Measurements from ENCODE around the gene ROBO1. TPM values are rescaled to one million over a fixed set of nuclear protein-coding genes. Genes with fewer than 3 reads are reported as not detected.

Gene ROBO1
- total and polyA plus RNA-seq, 2 donors (not counting 3 experiments of a cell fraction or from before 2014, with no cell fraction given), result 5.9 to 14.2 TPM

DNA sequence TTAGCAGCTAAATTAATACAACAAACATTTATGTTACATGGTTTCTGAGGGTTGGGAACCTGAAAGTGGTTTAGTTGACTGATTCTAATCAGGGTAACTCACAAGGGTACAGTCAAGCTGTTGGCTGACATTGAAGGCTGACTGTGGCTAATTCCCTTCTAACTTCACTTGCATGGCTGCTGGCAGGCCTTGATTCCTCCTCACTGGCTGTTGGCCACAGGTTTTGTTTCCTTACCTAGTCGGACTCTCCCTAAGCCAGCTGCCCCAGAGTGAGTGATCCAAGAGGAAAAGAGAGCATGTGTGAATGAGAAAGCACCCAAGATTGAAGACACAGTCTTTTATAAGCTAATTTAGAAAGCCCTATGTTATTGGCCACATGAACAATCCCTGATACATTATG lies 700.1 kb downstream of the ROBO1 start:
- dilution Hi-C loops (cut with MboI; ENCODE audit: extremely low pct_ligation_motif_present, low sequenced_read_pairs) (no loop called here), intact Hi-C loops (cut with micrococcal nuclease) (no loop called here)
- H2AFZ ChIP-seq (ENCODE audit: low read depth, low read length), result no peak overlapping the region
- no peak for FAIRE-seq
- TF ChIP-seq FOS (IDR thresholded peaks at IDR 0.05; ENCODE audit: borderline replicate concordance, insufficient read depth, low read length) (no peak), POLR2A (IDR thresholded peaks at IDR 0.05; ENCODE audit: low read depth, low read length) (no peak), JUN (IDR thresholded peaks at IDR 0.05; ENCODE audit: borderline replicate concordance, insufficient read depth, insufficient read length, low read depth) (no peak), EZH2 (IDR thresholded peaks at IDR 0.05; ENCODE audit: borderline replicate concordance, low read depth, low read length, severe bottlenecking) (no peak), MYC (IDR thresholded peaks at IDR 0.05; ENCODE audit: low read depth, low read length) (no peak), POLR2AphosphoS5 (IDR thresholded peaks at IDR 0.05; ENCODE audit: insufficient read depth, low read depth, low read length) (no peak), GATA2 (IDR thresholded peaks at IDR 0.05; ENCODE audit: insufficient read depth, insufficient read length, low read depth, low read length) (no peak)
- TF ChIP-seq, protein P1, sequence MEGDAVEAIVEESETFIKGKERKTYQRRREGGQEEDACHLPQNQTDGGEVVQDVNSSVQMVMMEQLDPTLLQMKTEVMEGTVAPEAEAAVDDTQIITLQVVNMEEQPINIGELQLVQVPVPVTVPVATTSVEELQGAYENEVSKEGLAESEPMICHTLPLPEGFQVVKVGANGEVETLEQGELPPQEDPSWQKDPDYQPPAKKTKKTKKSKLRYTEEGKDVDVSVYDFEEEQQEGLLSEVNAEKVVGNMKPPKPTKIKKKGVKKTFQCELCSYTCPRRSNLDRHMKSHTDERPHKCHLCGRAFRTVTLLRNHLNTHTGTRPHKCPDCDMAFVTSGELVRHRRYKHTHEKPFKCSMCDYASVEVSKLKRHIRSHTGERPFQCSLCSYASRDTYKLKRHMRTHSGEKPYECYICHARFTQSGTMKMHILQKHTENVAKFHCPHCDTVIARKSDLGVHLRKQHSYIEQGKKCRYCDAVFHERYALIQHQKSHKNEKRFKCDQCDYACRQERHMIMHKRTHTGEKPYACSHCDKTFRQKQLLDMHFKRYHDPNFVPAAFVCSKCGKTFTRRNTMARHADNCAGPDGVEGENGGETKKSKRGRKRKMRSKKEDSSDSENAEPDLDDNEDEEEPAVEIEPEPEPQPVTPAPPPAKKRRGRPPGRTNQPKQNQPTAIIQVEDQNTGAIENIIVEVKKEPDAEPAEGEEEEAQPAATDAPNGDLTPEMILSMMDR (IDR thresholded peaks at IDR 0.05; ENCODE audit: extremely low read depth in 1 of 2, insufficient read depth in 1 of 2, low read depth in 1 of 2, low read length in 2 of 2), result no peak
- TF ChIP-seq, protein P2, sequence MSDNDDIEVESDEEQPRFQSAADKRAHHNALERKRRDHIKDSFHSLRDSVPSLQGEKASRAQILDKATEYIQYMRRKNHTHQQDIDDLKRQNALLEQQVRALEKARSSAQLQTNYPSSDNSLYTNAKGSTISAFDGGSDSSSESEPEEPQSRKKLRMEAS (IDR thresholded peaks at IDR 0.05; ENCODE audit: insufficient read depth, insufficient read length), result no peak
- no peak for DNase-seq (ENCODE audit: low read depth, low spot score)
- no peak overlapping the region for H3K4me2 ChIP-seq (ENCODE audit: insufficient read depth, low read length)
- ChIA-PET CTCF (interaction anchor here (2.2 kb wide), 1 partner anchor 18 kb away, joined by 7 read pairs; no protein-coding TSS in a partner anchor), POLR2A (no interaction called here)
- H3K79me2 ChIP-seq (ENCODE audit: control insufficient read depth, insufficient read depth, low read length), result no peaks in the 10 kb centered on the region
- no peaks in the 10 kb centered on the region for H3K9me3 ChIP-seq (replicated peaks; ENCODE audit: control insufficient read depth, insufficient read depth, low read length)
- H4K20me1 ChIP-seq (replicated peaks; ENCODE audit: control insufficient read depth, extremely low read depth, insufficient read depth, low read length), result no peaks in the 10 kb centered on the region
- no peaks in the 10 kb centered on the region for H3K36me3 ChIP-seq (ENCODE audit: control insufficient read depth in 2 of 2, extremely low read depth in 1 of 2, insufficient read depth in 2 of 2, low read length in 2 of 2)
- H3K27ac ChIP-seq (ENCODE audit: insufficient read depth, low read depth, low read length), result no peak overlapping the region
- H3K9ac ChIP-seq (replicated peaks; ENCODE audit: extremely low read depth, insufficient read depth, low read length), result no peak overlapping the region
- H3K4me1 ChIP-seq (ENCODE audit: control insufficient read depth, extremely low read depth, insufficient read depth, low read length), result no peaks in the 10 kb centered on the region
- H3K4me3 ChIP-seq (replicated peaks in 1 of 3; ENCODE audit: insufficient read depth in 1 of 3, low read depth in 1 of 3, low read length in 3 of 3), result no peak overlapping the region
- no TSS peak for BruUV-seq (replicated peaks)
- H3K27me3 ChIP-seq (ENCODE audit: control insufficient read depth in 2 of 2, insufficient read depth in 2 of 2, low read length in 2 of 2), result no peaks in the 10 kb centered on the region
- H3K9me1 ChIP-seq (replicated peaks; ENCODE audit: control insufficient read depth, extremely low read depth, insufficient read depth, low read length), result no peaks in the 10 kb centered on the region

Measured in endothelial cell of umbilical vein (primary cell).